ENCODE measurements around the gene CCDC9.
"Not testable (repeated sequence)": the region's sequence is repeated elsewhere in the genome, so short reads cannot be mapped to it uniquely, and the experiment has no call there.

The CCDC9 gene

DNA sequence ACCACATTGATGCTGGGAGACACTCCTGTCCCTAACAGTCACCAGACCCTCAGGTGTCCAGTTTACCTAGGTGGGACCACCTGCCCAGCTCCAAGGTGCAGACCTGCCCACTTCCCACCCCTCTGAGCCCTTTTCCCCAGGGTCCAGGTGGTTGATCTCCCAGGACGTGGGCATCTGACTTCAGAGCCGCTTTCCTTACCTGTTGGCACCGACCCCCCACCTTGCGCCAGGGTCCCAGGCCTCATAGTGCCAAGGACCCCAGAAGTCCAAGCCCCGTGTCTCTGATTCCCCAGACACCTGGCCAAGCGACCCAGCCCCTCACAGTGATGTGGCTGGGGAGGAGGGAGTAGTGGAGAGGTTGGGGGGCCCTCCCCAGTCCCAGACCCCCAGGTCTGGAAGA lies 15.8 kb upstream of the CCDC9 start:
- in situ Hi-C loops (cut with HindIII; ENCODE audit: low pct_unique_long_range_greater_than_20kb, low sequenced_read_pairs) = no loop called here
- TF ChIP-seq JUND (IDR thresholded peaks at IDR 0.05; ENCODE audit: low read depth) = no peak
- DNase-seq (ENCODE audit: low read depth in 1 of 2, low spot score in 1 of 2) = no peak

- TF ChIP-seq JUND (IDR thresholded peaks at IDR 0.05; ENCODE audit: low read depth) = peak; percentile 59
- DNase-seq (ENCODE audit: low read depth in 1 of 2, low spot score in 1 of 2) = peak; percentile 78 to 89
- in situ Hi-C loops (cut with HindIII; ENCODE audit: low pct_unique_long_range_greater_than_20kb, low sequenced_read_pairs) = no loop called here
Measured at GRCh38 chr19:47240996-47241918, 15.1 kb upstream of the CCDC9 start.

DNA sequence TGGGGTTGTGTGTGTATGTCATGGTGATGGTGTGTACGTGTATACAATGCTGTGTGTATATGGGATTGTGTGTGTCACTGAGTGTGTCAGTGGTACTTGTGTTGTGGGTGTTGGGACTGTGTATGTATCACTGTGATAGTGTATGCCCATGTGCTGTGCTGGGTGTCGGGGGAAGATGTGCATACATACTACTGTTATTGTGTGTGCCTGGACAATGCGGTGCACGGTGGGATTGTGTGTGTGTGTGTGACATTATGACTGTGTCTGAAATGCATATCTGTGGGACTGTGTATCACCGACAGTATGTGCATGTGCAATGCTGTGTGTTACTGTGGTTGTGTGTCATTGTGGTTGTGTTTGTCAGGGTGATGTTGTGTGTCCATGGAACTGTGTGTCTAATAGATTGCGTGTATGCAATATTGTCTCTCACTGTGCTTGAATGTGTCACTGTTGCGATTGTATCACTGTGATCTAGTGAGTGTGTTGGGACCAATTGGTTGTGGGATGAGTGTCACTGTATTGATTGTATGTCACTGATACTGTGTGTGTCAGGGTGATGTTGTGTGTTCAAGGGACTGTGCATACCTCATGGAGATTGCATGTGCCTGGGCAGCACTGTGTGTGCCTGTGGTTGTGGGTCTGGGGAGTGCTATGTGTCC lies 14.3 kb upstream of the CCDC9 start:
- no peak for DNase-seq (ENCODE audit: low read depth in 1 of 2, low spot score in 1 of 2)
- in situ Hi-C loops (cut with HindIII; ENCODE audit: low pct_unique_long_range_greater_than_20kb, low sequenced_read_pairs) = no loop called here
- TF ChIP-seq JUND (IDR thresholded peaks at IDR 0.05; ENCODE audit: low read depth) = no peak

DNA sequence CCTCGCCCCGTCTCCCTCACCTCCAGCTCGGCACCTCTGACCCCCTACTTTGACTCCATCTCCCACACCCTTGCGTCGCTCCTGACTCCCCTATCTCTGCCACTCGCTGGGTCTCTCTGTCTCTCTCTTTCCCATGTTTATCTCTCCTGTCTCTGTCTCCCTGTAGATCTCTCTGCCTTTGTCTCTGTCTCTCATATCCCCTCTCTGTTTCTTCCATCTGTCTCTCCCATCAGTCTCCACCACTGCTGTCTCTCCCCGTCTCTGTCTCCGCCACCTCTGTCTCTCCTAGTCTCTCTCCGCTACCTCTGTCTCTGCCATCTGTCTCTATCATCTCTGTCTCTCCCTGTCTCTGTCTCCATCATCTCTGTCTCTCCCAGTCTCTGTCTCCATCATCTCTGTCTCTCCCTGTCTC lies 13.0 kb upstream of the CCDC9 start:
- DNase-seq (ENCODE audit: low read depth in 1 of 2, low spot score in 1 of 2) = no peak
- in situ Hi-C loops (cut with HindIII; ENCODE audit: low pct_unique_long_range_greater_than_20kb, low sequenced_read_pairs) = no loop called here
- no peak for TF ChIP-seq JUND (IDR thresholded peaks at IDR 0.05; ENCODE audit: low read depth)

DNA sequence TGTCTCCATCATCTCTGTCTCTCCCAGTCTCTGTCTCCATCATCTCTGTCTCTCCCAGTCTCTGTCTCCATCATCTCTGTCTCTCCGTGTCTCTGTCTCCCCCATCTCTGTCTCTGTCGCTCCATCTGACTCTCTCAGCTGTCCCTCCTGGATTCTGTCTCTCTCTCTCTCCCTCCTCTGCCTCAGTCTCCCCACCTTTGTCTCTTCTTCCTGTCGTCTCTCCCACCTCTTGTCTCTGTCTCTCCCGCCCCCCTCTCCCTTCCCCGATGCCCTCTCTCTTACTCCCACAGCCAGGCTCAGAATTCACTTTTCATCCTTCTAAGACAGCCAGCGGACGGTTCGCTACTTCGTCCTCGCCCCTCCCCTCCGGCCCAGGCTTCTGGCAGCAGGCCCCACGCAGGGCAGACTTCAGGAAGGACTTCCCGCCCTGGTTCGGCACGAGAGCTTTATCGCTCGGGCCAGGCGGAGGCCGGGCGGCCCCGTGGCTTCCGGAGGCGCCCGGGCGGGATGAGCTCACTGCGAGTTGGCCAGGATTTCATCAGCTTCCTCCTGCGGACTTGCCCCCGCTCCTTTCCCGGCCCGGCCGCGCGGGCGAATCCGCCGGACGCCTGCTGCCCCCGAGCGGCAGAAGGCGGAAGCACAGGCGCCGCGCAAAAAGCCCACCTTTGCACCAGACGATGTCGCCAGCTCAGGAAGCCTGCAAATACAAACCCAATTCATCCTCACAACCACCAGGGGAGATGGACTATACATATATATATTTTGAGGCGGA lies 12.4 kb upstream of the CCDC9 start:
- DNase-seq (ENCODE audit: low read depth in 1 of 2, low spot score in 1 of 2) = peak in 1 of 2 experiments; percentile 90
- in situ Hi-C loops (cut with HindIII; ENCODE audit: low pct_unique_long_range_greater_than_20kb, low sequenced_read_pairs) = no loop called here
- TF ChIP-seq JUND (IDR thresholded peaks at IDR 0.05; ENCODE audit: low read depth) = no peak

GRCh38 chr19:47247308-47247990 lies 8.9 kb upstream of the CCDC9 start:
- in situ Hi-C loops (cut with HindIII; ENCODE audit: low pct_unique_long_range_greater_than_20kb, low sequenced_read_pairs) = no loop called here
- peak in 1 of 2 experiments; percentile 72 for DNase-seq (ENCODE audit: low read depth in 1 of 2, low spot score in 1 of 2)
- no peak for TF ChIP-seq JUND (IDR thresholded peaks at IDR 0.05; ENCODE audit: low read depth)

- DNase-seq (ENCODE audit: low read depth in 1 of 2, low spot score in 1 of 2); in situ Hi-C loops (cut with HindIII; ENCODE audit: low pct_unique_long_range_greater_than_20kb, low sequenced_read_pairs): not testable (repeated sequence)
Measured at GRCh38 chr19:47253016-47253415, 3.3 kb upstream of the CCDC9 start.

- no peak for DNase-seq (ENCODE audit: low read depth in 1 of 2, low spot score in 1 of 2)
- TF ChIP-seq JUND (IDR thresholded peaks at IDR 0.05; ENCODE audit: low read depth) = no peak
- in situ Hi-C loops (cut with HindIII; ENCODE audit: low pct_unique_long_range_greater_than_20kb, low sequenced_read_pairs) = no loop called here
Measured at GRCh38 chr19:47253467-47253881, 2.9 kb upstream of the CCDC9 start.

DNA sequence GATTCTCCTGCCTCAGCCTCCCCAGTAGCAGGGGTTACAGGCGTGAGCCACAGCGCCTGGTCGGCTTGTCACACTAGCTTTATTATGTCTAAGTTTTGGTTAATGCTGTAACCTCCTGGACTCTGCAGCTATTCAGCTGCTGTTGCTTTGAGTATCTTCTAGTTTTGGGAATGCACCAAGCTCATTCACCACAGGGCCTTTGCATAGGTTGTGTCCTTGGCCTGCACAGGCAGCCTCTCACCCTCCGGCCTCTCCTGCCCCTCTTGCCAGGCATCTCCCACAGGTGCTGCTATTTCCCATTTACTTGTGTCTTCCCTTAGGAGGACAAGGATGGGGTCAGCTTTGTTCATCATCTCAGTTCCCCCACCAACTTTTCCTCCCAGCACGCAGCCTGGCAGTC lies 2.4 kb upstream of the CCDC9 start:
- in situ Hi-C loops (cut with HindIII; ENCODE audit: low pct_unique_long_range_greater_than_20kb, low sequenced_read_pairs) = no loop called here

DNA sequence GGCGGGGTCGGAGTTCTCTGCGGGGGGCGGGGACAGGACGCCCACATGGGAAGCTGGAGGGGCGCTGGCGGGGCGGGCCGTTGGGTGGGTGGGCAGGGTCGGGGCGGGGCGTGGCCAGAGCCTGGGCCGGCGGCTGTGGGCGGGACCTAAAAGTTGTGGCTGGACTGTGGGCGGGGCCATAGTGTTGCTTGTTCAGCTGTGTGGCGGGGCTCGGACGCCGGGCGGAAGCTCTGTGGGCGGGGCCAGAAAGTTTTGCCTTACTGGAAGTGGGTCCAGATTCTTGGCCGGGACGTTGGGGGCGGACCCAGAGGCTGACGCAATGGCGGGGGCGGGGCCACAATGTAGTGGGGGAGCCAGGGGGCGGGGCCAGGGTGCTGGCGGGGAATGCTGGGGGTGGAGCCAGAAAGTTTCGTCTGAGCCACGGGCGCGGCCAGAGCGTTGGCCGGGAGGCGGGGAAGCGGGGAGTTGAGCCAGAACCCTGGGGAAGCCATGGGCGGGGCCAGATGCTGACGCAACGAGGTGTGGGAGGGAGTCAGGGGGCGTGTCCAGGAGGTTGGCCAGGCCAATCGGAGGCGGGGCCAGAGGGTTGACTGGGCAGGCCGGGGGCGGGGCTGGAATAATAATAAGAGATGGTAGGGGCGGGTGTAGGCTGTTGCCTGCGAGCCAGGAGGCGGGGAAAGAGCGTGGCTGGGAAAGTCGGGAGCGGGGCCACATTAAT lies 527 bp downstream of the CCDC9 start:
- peak; percentile 93 to 96 for DNase-seq (ENCODE audit: low read depth in 1 of 2, low spot score in 1 of 2)
- in situ Hi-C loops (cut with HindIII; ENCODE audit: low pct_unique_long_range_greater_than_20kb, low sequenced_read_pairs) = no loop called here

More for the DNA sequence above, 2.4 kb upstream of the CCDC9 start:
- TF ChIP-seq JUND (IDR thresholded peaks at IDR 0.05; ENCODE audit: low read depth) = no peak
- no peak for DNase-seq (ENCODE audit: low read depth in 1 of 2, low spot score in 1 of 2)

DNA sequence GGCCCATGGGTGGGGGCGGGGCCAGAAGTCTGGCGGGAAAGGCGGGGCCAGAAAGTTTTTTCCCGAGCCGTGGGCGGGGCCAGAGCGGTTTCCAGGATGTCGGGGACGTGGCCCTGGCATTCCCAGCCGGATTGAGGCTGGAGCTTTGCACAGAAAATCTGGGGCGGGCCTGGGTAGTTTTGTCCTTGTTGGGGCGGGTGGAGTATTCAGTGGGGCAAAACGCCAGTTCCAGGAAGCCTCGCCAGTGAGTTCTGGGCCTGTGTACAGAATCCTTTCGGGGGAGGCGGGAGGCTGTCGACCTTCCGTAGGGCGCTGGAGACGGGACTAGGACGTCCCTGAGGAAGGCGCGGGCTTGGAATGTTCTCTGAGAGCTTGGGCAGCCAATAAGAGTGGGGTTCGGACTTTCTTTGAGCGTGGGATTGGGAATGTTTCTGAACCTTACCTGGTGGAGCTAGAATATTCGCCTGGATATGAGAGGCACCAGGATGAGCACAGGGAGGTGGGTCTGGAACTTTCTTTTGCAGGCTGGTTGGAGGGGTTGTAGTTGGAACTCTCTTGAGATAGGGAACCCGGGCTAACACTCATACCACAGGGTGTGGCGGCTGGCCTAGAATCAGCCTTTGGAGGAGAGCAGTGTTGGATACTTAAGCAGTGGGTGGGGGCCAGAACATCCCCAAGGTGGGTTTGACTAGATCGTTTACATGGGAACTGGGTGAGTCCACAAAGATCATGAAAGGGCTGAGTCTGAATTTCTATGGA lies 1.3 kb downstream of the CCDC9 start:
- in situ Hi-C loops (cut with HindIII; ENCODE audit: low pct_unique_long_range_greater_than_20kb, low sequenced_read_pairs) = no loop called here
- DNase-seq (ENCODE audit: low read depth in 1 of 2, low spot score in 1 of 2) = no peak
- no peak for TF ChIP-seq JUND (IDR thresholded peaks at IDR 0.05; ENCODE audit: low read depth)

More for the DNA sequence above, 527 bp downstream of the CCDC9 start:
- TF ChIP-seq JUND (IDR thresholded peaks at IDR 0.05; ENCODE audit: low read depth) = no peak
